Vagina (tissue), 2 donors: ENCODE results near the gene GZF1.

Experiments used
- POLR2A ChIP-seq, 2 donors: fragments of 450-650 bp; IDR thresholded peaks; one replicate each; pipeline ENCODE4 v1.6.1; 2017; ENCODE audit warnings: antibody characterized with exemption in 2 of 2, mild to moderate bottlenecking in 2 of 2, moderate library complexity in 2 of 2
- POLR2AphosphoS5 ChIP-seq, 2 donors: sonication (generic); formaldehyde crosslinking; IDR thresholded peaks; one replicate each; pipeline ENCODE4 v1.9.0; 2017; ENCODE audit warnings: antibody characterized with exemption in 2 of 2, mild to moderate bottlenecking in 2 of 2, low read depth in 1 of 2; ENCODE audit not compliant: insufficient read depth in 1 of 2
- TF ChIP-seq, protein P1 (sequence below), 3 experiments: fragments of 450-650 bp in 2 of 3; fragments of 200-600 bp in 1 of 3; sonication (generic) in 1 of 3; IDR thresholded peaks; one replicate each; pipeline ENCODE4 v1.5.1; 2017 to 2019; ENCODE audit warnings: antibody characterized with exemption in 3 of 3, mild to moderate bottlenecking in 2 of 3, moderate library complexity in 2 of 3

DNA sequence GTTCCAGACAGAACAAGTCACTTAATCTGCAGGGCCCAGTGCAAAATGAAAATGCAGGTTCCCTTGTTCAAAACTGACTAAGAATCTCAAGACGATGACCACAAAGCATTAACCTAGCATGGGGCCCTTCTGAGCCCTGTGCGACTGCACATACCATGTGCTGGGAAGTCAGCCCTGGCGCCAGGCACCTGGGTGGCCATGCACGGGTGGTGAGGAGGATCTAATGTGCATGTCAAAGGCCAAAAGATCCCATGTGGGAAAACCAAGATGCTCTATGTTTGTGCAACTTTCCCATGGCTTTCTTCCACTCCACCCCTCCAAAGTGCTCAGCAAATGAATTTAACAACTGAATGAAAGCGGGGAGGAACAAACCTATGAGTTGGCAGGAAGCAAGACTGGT, 44.9 kb upstream of the GZF1 start:
- TF ChIP-seq, protein P1, sequence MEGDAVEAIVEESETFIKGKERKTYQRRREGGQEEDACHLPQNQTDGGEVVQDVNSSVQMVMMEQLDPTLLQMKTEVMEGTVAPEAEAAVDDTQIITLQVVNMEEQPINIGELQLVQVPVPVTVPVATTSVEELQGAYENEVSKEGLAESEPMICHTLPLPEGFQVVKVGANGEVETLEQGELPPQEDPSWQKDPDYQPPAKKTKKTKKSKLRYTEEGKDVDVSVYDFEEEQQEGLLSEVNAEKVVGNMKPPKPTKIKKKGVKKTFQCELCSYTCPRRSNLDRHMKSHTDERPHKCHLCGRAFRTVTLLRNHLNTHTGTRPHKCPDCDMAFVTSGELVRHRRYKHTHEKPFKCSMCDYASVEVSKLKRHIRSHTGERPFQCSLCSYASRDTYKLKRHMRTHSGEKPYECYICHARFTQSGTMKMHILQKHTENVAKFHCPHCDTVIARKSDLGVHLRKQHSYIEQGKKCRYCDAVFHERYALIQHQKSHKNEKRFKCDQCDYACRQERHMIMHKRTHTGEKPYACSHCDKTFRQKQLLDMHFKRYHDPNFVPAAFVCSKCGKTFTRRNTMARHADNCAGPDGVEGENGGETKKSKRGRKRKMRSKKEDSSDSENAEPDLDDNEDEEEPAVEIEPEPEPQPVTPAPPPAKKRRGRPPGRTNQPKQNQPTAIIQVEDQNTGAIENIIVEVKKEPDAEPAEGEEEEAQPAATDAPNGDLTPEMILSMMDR (IDR thresholded peaks at IDR 0.05) = no peak
- no peak for TF ChIP-seq POLR2A (IDR thresholded peaks at IDR 0.05)
- no peak for TF ChIP-seq POLR2AphosphoS5 (IDR thresholded peaks at IDR 0.05; ENCODE audit: insufficient read depth in 1 of 2, low read depth in 1 of 2)
